ENCODE measurements around the gene CPS1. TPM values are rescaled to one million over a fixed set of nuclear protein-coding genes. Genes with fewer than 3 reads are reported as not detected.

CPS1 gene
- total RNA-seq, 1 donor from 2014 or later, result 31.5 TPM

DNA sequence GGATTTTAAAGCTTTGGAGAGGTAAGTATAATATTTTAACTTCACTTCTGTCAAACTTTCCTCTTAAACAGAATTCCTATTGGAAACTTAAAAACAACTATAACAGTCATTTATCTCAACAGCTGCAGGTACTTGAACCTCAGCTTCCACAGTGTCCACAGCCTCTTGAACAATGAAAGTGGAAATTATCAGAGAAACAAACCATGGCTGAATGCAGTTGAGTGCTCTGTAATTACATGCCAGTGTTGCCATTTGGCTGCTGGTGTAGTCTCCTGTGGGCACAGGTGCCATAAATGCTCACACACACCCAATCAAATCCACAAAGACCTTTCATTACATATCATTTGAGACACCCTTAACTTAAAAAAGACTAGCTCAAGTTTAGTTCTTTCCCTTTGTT, 125.1 kb downstream of the CPS1 start:
- no peak overlapping the region for H3K4me3 Mint-ChIP-seq (ENCODE audit: unreplicated experiment)
- H3K27me3 Mint-ChIP-seq (ENCODE audit: unreplicated experiment), result no peaks in the 10 kb centered on the region
- no peaks in the 10 kb centered on the region for H3K36me3 Mint-ChIP-seq (ENCODE audit: low read depth, unreplicated experiment)
- no peaks in the 10 kb centered on the region for H3K9me3 Mint-ChIP-seq (ENCODE audit: unreplicated experiment)
- H3K4me1 Mint-ChIP-seq (ENCODE audit: unreplicated experiment), result peaks cover 8% of the 10 kb centered on the region
- H3K27ac Mint-ChIP-seq (ENCODE audit: unreplicated experiment), result no peak overlapping the region
- TF ChIP-seq, protein P1, sequence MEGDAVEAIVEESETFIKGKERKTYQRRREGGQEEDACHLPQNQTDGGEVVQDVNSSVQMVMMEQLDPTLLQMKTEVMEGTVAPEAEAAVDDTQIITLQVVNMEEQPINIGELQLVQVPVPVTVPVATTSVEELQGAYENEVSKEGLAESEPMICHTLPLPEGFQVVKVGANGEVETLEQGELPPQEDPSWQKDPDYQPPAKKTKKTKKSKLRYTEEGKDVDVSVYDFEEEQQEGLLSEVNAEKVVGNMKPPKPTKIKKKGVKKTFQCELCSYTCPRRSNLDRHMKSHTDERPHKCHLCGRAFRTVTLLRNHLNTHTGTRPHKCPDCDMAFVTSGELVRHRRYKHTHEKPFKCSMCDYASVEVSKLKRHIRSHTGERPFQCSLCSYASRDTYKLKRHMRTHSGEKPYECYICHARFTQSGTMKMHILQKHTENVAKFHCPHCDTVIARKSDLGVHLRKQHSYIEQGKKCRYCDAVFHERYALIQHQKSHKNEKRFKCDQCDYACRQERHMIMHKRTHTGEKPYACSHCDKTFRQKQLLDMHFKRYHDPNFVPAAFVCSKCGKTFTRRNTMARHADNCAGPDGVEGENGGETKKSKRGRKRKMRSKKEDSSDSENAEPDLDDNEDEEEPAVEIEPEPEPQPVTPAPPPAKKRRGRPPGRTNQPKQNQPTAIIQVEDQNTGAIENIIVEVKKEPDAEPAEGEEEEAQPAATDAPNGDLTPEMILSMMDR (IDR thresholded peaks at IDR 0.05; ENCODE audit: unreplicated experiment), result no peak
- DNase-seq (ENCODE audit: low spot score), result no peak

DNA sequence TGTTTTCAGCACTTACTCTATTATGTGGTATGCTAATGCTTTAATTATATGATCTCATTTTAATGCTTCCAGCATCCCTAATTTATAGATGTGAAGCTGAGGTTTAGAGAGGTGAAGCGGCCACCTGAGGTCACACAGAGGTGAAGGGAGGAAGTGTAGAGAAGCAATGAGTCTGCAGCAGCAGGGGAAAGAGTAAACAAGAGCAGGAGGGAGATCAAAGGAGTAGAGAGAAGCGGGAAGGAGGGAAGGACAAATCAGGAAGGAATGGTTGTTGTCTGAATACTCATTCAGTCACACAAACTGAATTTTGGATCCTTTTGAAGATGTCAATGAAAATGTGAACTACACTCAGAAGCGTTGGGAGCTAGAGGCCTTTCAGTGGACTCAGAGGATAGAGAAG, 130.0 kb downstream of the CPS1 start:
- TF ChIP-seq, protein P1 (IDR thresholded peaks at IDR 0.05; ENCODE audit: unreplicated experiment), result no peak
- DNase-seq (ENCODE audit: low spot score), result no peak
- Mint-ChIP-seq H3K4me1 (ENCODE audit: unreplicated experiment) (peaks cover 8% of the 10 kb centered on the region), H3K4me3 (ENCODE audit: unreplicated experiment) (no peak overlapping the region), H3K27me3 (ENCODE audit: unreplicated experiment) (no peaks in the 10 kb centered on the region), H3K36me3 (ENCODE audit: low read depth, unreplicated experiment) (no peaks in the 10 kb centered on the region), H3K9me3 (ENCODE audit: unreplicated experiment) (no peaks in the 10 kb centered on the region), H3K27ac (ENCODE audit: unreplicated experiment) (no peak overlapping the region)

DNA sequence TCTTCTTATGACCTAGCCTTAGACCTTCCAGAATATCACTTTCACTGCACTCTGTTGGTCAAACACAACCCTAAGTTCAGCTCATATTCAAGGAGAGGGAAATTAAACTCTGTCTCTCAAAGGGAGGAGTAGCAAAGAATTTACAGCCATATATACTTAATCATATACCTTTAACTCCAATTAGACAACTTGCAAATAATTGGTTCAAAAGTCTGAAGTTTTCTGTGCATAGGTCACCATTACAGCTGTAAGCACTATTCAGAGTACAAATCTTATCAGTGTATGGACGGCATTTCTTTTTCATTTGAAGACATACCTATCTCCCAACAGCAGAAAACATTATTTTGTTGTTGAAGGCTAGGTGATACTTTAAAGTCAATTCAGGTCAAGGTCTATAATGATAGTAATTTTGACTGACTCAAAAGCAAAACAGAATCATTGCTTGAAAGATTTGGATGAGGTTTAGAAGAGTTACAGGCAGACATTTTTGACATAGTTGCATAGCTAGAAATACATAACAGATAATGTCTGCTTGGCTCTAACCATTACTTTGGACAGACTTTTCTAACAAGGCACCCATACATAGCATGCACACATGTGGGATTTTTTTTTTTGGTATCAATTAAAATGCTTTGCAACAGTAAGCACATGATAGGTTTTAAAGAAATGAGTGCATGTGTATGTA, 131.5 kb downstream of the CPS1 start:
- no peaks in the 10 kb centered on the region for H3K9me3 Mint-ChIP-seq (ENCODE audit: unreplicated experiment)
- no peaks in the 10 kb centered on the region for H3K27me3 Mint-ChIP-seq (ENCODE audit: unreplicated experiment)
- TF ChIP-seq, protein P1 (IDR thresholded peaks at IDR 0.05; ENCODE audit: unreplicated experiment), result no peak
- H3K4me3 Mint-ChIP-seq (ENCODE audit: unreplicated experiment), result no peak overlapping the region
- H3K4me1 Mint-ChIP-seq (ENCODE audit: unreplicated experiment), result peaks cover 8% of the 10 kb centered on the region
- H3K36me3 Mint-ChIP-seq (ENCODE audit: low read depth, unreplicated experiment), result no peaks in the 10 kb centered on the region
- no peak for DNase-seq (ENCODE audit: low spot score)
- H3K27ac Mint-ChIP-seq (ENCODE audit: unreplicated experiment), result no peak overlapping the region

DNA sequence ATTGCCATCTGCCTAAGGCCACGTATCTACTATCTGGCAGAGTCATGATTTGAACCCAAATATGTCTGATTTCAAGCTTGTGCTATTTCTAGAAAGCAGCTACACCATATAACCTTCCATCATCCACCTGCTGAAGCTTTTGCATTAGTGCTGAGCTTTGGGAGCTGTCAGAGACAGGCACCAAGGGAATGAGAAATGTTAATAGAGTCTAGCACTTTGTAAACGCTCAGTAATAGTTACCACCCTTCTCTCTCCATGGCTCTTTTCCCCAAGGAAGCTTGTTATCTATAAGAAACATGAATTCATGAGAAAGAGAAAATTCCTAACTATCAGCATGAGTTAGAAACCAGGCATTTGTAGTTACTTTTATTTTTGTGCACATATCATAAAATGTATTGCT, 151.5 kb downstream of the CPS1 start:
- no peaks in the 10 kb centered on the region for H3K27me3 Mint-ChIP-seq (ENCODE audit: unreplicated experiment)
- no peaks in the 10 kb centered on the region for H3K9me3 Mint-ChIP-seq (ENCODE audit: unreplicated experiment)

DNA sequence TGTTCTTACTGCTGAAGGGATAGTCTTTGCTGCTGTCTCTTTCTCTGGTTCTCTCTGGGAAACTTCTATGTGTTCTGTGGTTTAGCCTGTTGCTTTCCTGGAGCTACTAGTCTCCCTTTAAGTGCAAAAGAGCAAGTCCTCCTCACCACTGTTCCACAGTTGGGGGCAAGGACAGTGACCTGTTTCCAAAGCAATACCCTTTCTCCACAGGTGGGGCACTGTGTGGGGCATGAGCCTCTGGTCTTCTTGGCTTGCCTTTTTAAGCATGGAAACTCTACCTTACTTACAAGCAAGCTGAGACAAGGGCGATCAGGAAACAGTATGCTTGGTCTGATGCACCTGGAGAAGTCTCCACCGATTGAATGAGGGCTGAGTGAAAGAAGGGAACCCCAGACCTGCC, 156.7 kb downstream of the CPS1 start:
- Mint-ChIP-seq H3K9me3 (ENCODE audit: unreplicated experiment) (no peaks in the 10 kb centered on the region), H3K36me3 (ENCODE audit: low read depth, unreplicated experiment) (no peaks in the 10 kb centered on the region), H3K27me3 (ENCODE audit: unreplicated experiment) (peaks cover 1% of the 10 kb centered on the region), H3K4me1 (ENCODE audit: unreplicated experiment) (no peaks in the 10 kb centered on the region), H3K4me3 (ENCODE audit: unreplicated experiment) (no peak overlapping the region), H3K27ac (ENCODE audit: unreplicated experiment) (no peak overlapping the region)
- no peak for DNase-seq (ENCODE audit: low spot score)
- TF ChIP-seq, protein P1 (IDR thresholded peaks at IDR 0.05; ENCODE audit: unreplicated experiment), result no peak

More for the DNA sequence above, 151.5 kb downstream of the CPS1 start:
- Mint-ChIP-seq H3K36me3 (ENCODE audit: low read depth, unreplicated experiment) (no peaks in the 10 kb centered on the region), H3K4me3 (ENCODE audit: unreplicated experiment) (no peak overlapping the region), H3K4me1 (ENCODE audit: unreplicated experiment) (no peaks in the 10 kb centered on the region), H3K27ac (ENCODE audit: unreplicated experiment) (no peak overlapping the region)
- no peak for DNase-seq (ENCODE audit: low spot score)
- TF ChIP-seq, protein P1 (IDR thresholded peaks at IDR 0.05; ENCODE audit: unreplicated experiment), result no peak
